Measurements from ENCODE around the gene WNK4. TPM values are rescaled to one million over a fixed set of nuclear protein-coding genes. Genes with fewer than 3 reads are reported as not detected.

Gene WNK4
- total and polyA plus RNA-seq, 2 experiments from 2014 or later = 0.10 to 0.65 TPM

DNA sequence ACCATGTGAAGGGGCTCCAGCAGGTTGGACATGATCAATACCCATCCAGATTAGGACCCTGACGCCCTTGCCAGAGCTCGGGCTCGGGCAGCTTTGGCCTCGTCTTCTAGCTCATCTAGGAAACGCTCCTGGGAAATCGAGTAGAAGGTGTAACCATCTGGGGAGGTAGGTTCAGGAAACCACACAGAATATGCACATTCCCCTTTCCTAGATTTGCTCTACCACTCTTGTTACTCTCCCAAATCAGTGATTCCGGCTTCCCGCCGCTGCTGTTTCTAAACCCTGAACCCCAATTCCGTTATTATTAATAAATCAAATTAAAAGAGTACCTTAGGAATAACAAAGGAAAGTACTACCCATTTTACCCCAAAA is 17.6 kb downstream of the WNK4 start:
- no peak for ATAC-seq
- no peak overlapping the region for H3K27ac ChIP-seq (ENCODE audit: low read depth)

DNA sequence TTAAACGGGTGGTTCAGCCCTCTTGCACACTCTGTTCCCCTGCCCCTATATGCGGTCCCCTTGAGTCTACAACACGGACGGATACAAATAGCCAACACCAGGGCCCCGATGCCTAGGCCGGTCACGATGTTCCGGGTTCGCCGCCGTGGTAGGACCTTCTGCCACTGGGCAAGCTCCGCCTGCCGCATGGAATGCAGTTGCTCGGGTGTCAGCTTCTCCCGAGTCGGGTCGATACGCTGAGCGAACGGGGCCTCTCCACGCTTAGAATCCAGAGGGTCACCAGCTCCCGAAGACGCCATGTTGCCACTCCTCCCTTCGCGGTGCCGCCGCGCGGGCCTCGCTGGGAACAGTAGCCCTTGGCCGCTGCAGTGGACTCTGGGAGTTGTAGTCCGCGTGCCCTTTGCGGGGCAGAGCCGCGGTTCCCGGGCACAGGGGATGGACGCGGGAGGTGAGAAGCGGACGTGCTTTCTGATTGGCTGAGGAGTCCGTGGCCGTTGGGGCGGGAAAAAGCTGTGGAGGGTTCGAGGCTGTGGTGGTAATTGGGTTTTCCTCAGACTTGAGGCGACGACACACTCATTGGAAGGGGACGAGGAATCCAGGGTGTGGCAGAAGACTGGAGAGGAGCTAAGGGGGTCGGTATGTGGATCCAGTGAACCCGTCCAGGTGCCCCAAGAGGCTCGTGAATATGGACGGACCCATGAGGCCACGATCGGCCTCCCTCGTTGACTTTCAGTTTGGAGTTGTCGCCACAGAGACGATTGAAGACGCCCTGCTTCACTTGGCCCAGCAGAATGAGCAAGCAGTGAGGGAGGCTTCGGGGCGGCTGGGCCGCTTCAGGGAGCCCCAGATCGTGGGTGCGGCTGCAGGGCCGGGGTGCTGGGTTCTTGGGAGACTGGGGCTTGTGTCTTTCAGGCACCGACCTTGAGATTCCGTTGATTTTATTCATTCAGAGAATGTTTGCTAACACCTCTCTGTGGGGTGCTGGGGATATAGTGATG is 18.3 kb downstream of the WNK4 start, which contains the start of the genes CNTD1 and COA3:
Gene CNTD1, plus strand, starts transcription at position 479 of the 998 bp plus-strand sequence. Its CDS starts 207 bp downstream, at position 686.
Gene COA3, minus strand, starts transcription at position 322 of the 998 bp plus-strand sequence. Its CDS starts 23 bp downstream, at position 299.
- peak; percentile 96 for DNase-seq (ENCODE audit: low spot score)
- Histone ChIP-seq H3K36me3 (ENCODE audit: insufficient read depth) (no peaks in the 10 kb centered on the region), H3K27me3 (ENCODE audit: insufficient read depth) (peaks cover 18% of the 10 kb centered on the region), H4K20me1 (replicated peaks; ENCODE audit: insufficient read depth) (no peaks in the 10 kb centered on the region), H3K79me2 (replicated peaks; ENCODE audit: insufficient read depth) (peaks cover 8% of the 10 kb centered on the region), H2AFZ (peak within 1 kb of the TSS; percentile 87), H3K27ac (ENCODE audit: low read depth) (no peak within 1 kb of the TSS), H3F3A (replicated peaks; ENCODE audit: low read depth) (no peaks in the 10 kb centered on the region), H3K9me2 (ENCODE audit: insufficient read depth) (no peaks in the 10 kb centered on the region), H3K4me2 (peak within 1 kb of the TSS; percentile 80), H3K4me3 (peak within 1 kb of the TSS; percentile 90), H3K4me1 (ENCODE audit: insufficient read depth) (peaks cover 6% of the 10 kb centered on the region; the same call in 1 of the 2 replicates)
- Mint-ChIP-seq H3K27me3 (ENCODE audit: insufficient read depth, low read depth, poor library complexity) (peaks cover 19% of the 10 kb centered on the region), H3K36me3 (ENCODE audit: low read depth) (peaks cover 11% of the 10 kb centered on the region), H3K4me1 (peaks cover 5% of the 10 kb centered on the region; the same call in 1 of the 3 replicates), H3K9me3 (peaks cover 14% of the 10 kb centered on the region), H3K27ac (peak within 1 kb of the TSS; percentile 88), H3K4me3 (peak within 1 kb of the TSS; percentile 94)
- ATAC-seq = peak; percentile 100
- no peak for TF ChIP-seq STAT1 (IDR thresholded peaks at IDR 0.05; ENCODE audit: unreplicated experiment)
- no peak for TF ChIP-seq ZNF331 (CRISPR knock-in tag; IDR thresholded peaks at IDR 0.05; ENCODE audit: low read depth)
- TF ChIP-seq, protein P1, sequence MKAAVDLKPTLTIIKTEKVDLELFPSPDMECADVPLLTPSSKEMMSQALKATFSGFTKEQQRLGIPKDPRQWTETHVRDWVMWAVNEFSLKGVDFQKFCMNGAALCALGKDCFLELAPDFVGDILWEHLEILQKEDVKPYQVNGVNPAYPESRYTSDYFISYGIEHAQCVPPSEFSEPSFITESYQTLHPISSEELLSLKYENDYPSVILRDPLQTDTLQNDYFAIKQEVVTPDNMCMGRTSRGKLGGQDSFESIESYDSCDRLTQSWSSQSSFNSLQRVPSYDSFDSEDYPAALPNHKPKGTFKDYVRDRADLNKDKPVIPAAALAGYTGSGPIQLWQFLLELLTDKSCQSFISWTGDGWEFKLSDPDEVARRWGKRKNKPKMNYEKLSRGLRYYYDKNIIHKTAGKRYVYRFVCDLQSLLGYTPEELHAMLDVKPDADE (IDR thresholded peaks at IDR 0.05) = peak; percentile 91
- no peak for TF ChIP-seq ZNF114 (CRISPR knock-in tag; IDR thresholded peaks at IDR 0.05)
- TF ChIP-seq, protein P2, sequence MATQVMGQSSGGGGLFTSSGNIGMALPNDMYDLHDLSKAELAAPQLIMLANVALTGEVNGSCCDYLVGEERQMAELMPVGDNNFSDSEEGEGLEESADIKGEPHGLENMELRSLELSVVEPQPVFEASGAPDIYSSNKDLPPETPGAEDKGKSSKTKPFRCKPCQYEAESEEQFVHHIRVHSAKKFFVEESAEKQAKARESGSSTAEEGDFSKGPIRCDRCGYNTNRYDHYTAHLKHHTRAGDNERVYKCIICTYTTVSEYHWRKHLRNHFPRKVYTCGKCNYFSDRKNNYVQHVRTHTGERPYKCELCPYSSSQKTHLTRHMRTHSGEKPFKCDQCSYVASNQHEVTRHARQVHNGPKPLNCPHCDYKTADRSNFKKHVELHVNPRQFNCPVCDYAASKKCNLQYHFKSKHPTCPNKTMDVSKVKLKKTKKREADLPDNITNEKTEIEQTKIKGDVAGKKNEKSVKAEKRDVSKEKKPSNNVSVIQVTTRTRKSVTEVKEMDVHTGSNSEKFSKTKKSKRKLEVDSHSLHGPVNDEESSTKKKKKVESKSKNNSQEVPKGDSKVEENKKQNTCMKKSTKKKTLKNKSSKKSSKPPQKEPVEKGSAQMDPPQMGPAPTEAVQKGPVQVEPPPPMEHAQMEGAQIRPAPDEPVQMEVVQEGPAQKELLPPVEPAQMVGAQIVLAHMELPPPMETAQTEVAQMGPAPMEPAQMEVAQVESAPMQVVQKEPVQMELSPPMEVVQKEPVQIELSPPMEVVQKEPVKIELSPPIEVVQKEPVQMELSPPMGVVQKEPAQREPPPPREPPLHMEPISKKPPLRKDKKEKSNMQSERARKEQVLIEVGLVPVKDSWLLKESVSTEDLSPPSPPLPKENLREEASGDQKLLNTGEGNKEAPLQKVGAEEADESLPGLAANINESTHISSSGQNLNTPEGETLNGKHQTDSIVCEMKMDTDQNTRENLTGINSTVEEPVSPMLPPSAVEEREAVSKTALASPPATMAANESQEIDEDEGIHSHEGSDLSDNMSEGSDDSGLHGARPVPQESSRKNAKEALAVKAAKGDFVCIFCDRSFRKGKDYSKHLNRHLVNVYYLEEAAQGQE (IDR thresholded peaks at IDR 0.05; ENCODE audit: unreplicated experiment) = no peak
- TF ChIP-seq EZH2phosphoT487 (IDR thresholded peaks at IDR 0.05; ENCODE audit: unreplicated experiment) = no peak

More for the DNA sequence above, 17.6 kb downstream of the WNK4 start:
- Histone ChIP-seq H3K4me3 (peak overlapping the region; percentile 90), H4K20me1 (replicated peaks; ENCODE audit: insufficient read depth) (no peaks in the 10 kb centered on the region), H3K4me2 (peak overlapping the region; percentile 80), H3F3A (replicated peaks; ENCODE audit: low read depth) (no peaks in the 10 kb centered on the region), H3K36me3 (ENCODE audit: insufficient read depth) (no peaks in the 10 kb centered on the region), H3K79me2 (replicated peaks; ENCODE audit: insufficient read depth) (peaks cover 8% of the 10 kb centered on the region), H3K27me3 (ENCODE audit: insufficient read depth) (peaks cover 18% of the 10 kb centered on the region), H2AFZ (peak overlapping the region; percentile 87; the same call in 1 of the 2 replicates), H3K4me1 (ENCODE audit: insufficient read depth) (peaks cover 6% of the 10 kb centered on the region; the same call in 1 of the 2 replicates), H3K9me2 (ENCODE audit: insufficient read depth) (no peaks in the 10 kb centered on the region)
- Mint-ChIP-seq H3K27ac (peak overlapping the region; percentile 88), H3K27me3 (ENCODE audit: insufficient read depth, low read depth, poor library complexity) (peaks cover 19% of the 10 kb centered on the region), H3K4me3 (peak overlapping the region; percentile 94), H3K4me1 (peaks cover 5% of the 10 kb centered on the region; the same call in 1 of the 3 replicates), H3K36me3 (ENCODE audit: low read depth) (peaks cover 13% of the 10 kb centered on the region), H3K9me3 (peaks cover 14% of the 10 kb centered on the region)
- TF ChIP-seq, protein P2 (IDR thresholded peaks at IDR 0.05; ENCODE audit: unreplicated experiment) = no peak
- TF ChIP-seq ZNF331 (CRISPR knock-in tag; IDR thresholded peaks at IDR 0.05; ENCODE audit: low read depth) (no peak), ZNF114 (CRISPR knock-in tag; IDR thresholded peaks at IDR 0.05) (no peak), POLR2AphosphoS5 (IDR thresholded peaks at IDR 0.05; ENCODE audit: low read depth) (no peak), STAT1 (IDR thresholded peaks at IDR 0.05; ENCODE audit: unreplicated experiment) (no peak)
- no peak for DNase-seq (ENCODE audit: low spot score)

Data from GM23338 (cell line).